ENCODE data around the gene BTNL3. TPM values are rescaled to one million over a fixed set of nuclear protein-coding genes. Genes with fewer than 3 reads are reported as not detected.
"Not testable (repeated sequence)": the region's sequence is repeated elsewhere in the genome, so short reads cannot be mapped to it uniquely, and the experiment has no call there.

Gene BTNL3
- total RNA-seq, 4 donors from 2014 or later, result 0.17 TPM; not detected in 3

DNA sequence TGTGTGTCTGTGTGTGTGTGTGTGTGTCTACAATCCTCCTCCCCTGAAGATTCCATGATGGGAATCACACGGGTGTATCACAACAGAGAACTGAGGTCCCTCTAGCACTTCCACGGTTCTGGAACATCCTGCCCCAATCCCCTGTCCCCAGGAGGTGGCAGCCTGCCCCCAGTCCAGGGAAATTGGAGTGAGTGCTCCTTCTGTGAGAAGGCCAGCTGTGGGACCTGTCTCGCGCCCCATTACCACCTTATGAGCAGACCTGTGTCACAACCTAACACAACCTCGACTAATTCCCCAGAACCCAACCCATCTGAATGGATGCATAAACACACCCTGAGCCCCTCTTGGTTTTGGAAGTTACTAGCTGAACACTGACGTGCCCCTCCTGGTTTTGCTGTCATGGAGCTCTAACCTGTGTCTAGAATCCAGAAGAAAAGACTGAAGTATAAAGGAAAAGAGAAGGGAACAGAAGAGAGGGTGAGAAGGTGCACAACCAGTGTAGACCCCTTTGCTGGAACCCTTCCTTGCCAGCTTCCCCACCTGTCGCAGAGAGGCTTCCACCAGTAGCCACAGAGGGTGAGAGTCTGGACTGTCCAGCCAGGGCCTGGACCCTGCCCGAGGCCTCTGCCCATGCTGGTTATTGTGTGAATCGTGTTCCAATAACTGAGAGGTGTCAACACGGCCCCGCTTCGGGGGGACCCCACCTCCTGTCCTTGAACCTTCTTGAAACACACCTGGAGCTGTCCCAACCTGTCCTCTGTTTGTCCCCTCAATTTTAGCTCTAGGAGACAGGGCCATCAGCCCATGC lies 54.8 kb downstream of the BTNL3 start:
- intact Hi-C loops (cut with DNase I; ENCODE audit: low total_unique reads) (loop anchor here (5.0 kb wide), 1 partner anchor 251 kb away; no protein-coding TSS in a partner anchor), in situ Hi-C loops (cut with MboI; ENCODE audit: low sequenced_read_pairs in 4 of 4) (no loop called here)
- DNase-seq (no peak), ATAC-seq (peak in 1 of 2 donors; percentile 19)
- peak overlapping the region in 3 of 4 donors; percentile 42 to 55 (median 43) for H3K4me3 ChIP-seq
- TF ChIP-seq, protein P1, sequence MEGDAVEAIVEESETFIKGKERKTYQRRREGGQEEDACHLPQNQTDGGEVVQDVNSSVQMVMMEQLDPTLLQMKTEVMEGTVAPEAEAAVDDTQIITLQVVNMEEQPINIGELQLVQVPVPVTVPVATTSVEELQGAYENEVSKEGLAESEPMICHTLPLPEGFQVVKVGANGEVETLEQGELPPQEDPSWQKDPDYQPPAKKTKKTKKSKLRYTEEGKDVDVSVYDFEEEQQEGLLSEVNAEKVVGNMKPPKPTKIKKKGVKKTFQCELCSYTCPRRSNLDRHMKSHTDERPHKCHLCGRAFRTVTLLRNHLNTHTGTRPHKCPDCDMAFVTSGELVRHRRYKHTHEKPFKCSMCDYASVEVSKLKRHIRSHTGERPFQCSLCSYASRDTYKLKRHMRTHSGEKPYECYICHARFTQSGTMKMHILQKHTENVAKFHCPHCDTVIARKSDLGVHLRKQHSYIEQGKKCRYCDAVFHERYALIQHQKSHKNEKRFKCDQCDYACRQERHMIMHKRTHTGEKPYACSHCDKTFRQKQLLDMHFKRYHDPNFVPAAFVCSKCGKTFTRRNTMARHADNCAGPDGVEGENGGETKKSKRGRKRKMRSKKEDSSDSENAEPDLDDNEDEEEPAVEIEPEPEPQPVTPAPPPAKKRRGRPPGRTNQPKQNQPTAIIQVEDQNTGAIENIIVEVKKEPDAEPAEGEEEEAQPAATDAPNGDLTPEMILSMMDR (IDR thresholded peaks at IDR 0.05 in 4 of 5, conservative IDR thresholded peaks at IDR 0.05 in 1 of 5), result no peak
- no peak for TF ChIP-seq POLR2A (IDR thresholded peaks at IDR 0.05)
- H3K27me3 ChIP-seq, result peaks cover 0 to 21% (median 7%) of the 10 kb centered on the region in 3 donors
- no peaks in the 10 kb centered on the region for H3K4me1 ChIP-seq
- H3K9me3 ChIP-seq, result no peaks in the 10 kb centered on the region
- H3K36me3 ChIP-seq, result no peaks in the 10 kb centered on the region
- H3K27ac ChIP-seq, result peak overlapping the region; percentile 49 to 80 (median 73)

DNA sequence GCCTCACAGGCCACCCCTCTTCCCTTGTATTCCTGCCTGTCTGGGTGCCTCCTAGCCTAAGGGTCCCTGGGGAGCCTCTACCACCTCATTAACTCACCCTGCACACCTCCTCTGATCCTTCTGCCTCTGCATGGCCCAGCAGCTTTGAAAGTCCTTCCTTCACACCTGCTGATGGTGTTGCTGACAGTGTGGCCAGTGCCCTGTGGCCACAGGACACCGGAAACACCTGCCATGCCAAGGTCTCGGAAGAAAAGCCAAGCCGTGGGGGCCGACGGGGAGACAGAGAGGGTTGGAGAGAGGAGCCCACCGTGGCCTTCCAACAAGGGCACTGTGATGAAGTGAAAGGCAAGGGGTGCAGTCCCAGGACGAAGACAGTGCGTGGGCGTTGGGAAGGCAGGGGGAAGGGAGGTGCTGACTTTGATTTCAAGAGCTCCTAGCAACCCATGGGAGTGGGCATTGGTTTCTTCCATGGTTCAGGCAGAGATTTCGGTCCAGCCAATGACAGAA lies 55.5 kb downstream of the BTNL3 start:
- no peaks in the 10 kb centered on the region for H3K4me1 ChIP-seq
- peak overlapping the region; percentile 49 to 80 (median 73) for H3K27ac ChIP-seq
- no peak for DNase-seq
- H3K4me3 ChIP-seq, result peak overlapping the region in 3 of 4 donors; percentile 3 to 55 (median 43)
- no peak for ATAC-seq
- intact Hi-C loops (cut with DNase I; ENCODE audit: low total_unique reads), result loop anchor here (5.0 kb wide), 1 partner anchor 252 kb away; no protein-coding TSS in a partner anchor
- H3K36me3 ChIP-seq, result no peaks in the 10 kb centered on the region
- in situ Hi-C loops (cut with MboI; ENCODE audit: low sequenced_read_pairs in 4 of 4), result no loop called here
- H3K9me3 ChIP-seq, result no peaks in the 10 kb centered on the region
- no peak for TF ChIP-seq POLR2A (IDR thresholded peaks at IDR 0.05)
- TF ChIP-seq, protein P1 (IDR thresholded peaks at IDR 0.05 in 4 of 5, conservative IDR thresholded peaks at IDR 0.05 in 1 of 5), result no peak
- peaks cover 0 to 21% (median 10%) of the 10 kb centered on the region in 3 donors for H3K27me3 ChIP-seq

DNA sequence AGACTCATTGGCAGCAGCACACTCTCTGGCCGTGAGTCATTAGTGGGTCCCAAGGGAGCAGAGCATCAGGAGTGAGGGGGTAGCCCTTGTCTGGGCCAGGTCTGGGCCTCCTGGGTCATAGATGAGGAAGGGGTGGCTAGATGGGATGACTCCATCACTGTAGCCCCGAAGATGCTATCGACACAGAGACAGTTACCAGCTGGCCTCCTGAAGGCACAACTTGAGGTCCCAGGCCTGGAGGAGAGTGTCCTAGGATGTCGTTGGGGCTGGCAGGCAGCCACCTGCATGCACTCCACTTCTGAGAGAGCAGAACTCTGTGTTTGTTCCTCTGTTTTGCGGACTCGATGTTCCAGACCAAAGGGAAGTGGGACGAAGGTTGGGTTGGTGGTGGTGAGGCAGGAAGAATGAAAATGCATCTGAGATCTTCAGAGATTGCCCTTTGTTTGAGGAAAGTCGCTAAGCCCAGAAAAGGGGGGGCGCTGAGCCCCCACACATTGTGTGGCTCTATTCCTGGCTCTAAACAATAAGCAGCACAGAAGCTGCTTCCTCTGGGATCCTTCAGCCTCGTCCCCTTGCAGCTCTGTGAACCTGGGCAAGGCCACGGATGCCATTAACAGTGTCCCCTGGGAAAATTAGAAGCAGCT lies 56.1 kb downstream of the BTNL3 start:
- intact Hi-C loops (cut with DNase I; ENCODE audit: low total_unique reads) (loop anchor here (5.0 kb wide), 1 partner anchor 252 kb away; no protein-coding TSS in a partner anchor), in situ Hi-C loops (cut with MboI; ENCODE audit: low sequenced_read_pairs in 4 of 4) (no loop called here)
- no peaks in the 10 kb centered on the region for H3K4me1 ChIP-seq
- ATAC-seq, result peak; percentile 70 to 74
- no peaks in the 10 kb centered on the region for H3K36me3 ChIP-seq
- H3K27me3 ChIP-seq, result peaks cover 0 to 22% (median 16%) of the 10 kb centered on the region in 3 donors
- H3K4me3 ChIP-seq, result peak overlapping the region in 2 of 4 donors; percentile 43 to 55
- peak in 1 of 2 donors; percentile 18 for DNase-seq
- no peaks in the 10 kb centered on the region for H3K9me3 ChIP-seq
- peak overlapping the region; percentile 49 to 80 (median 73) for H3K27ac ChIP-seq
- peak in 1 of 2 donors; percentile 34 for TF ChIP-seq POLR2A (IDR thresholded peaks at IDR 0.05)
- TF ChIP-seq, protein P1 (IDR thresholded peaks at IDR 0.05 in 4 of 5, conservative IDR thresholded peaks at IDR 0.05 in 1 of 5), result no peak

DNA sequence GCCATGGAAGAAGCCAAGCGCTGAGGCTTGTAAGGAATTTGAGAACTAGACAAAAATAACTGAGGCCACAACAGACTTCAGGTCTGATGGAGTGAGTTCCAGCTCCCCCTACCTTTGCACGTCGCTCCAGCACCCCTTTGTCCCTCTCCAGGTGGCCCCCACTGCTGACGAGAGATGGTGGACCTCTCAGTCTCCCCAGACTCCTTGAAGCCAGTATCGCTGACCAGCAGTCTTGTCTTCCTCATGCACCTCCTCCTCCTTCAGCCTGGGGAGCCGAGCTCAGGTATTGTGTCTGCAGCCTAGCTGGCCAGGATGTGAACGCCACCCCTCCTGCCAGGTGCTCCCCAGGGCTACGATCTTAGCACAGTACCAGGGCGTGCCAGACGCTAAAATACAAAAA lies 56.7 kb downstream of the BTNL3 start:
- H3K36me3 ChIP-seq, result no peaks in the 10 kb centered on the region
- intact Hi-C loops (cut with DNase I; ENCODE audit: low total_unique reads), result no loop called here
- ATAC-seq (no peak), DNase-seq (no peak)
- H3K4me1 ChIP-seq, result no peaks in the 10 kb centered on the region
- peak overlapping the region in 3 of 4 donors; percentile 64 to 77 (median 71) for H3K27ac ChIP-seq
- H3K9me3 ChIP-seq, result no peaks in the 10 kb centered on the region
- peak overlapping the region in 2 of 4 donors; percentile 2 to 24 for H3K4me3 ChIP-seq
- TF ChIP-seq, protein P1 (IDR thresholded peaks at IDR 0.05 in 4 of 5, conservative IDR thresholded peaks at IDR 0.05 in 1 of 5), result peak in 1 of 5 experiments; percentile 12
- no peak for TF ChIP-seq POLR2A (IDR thresholded peaks at IDR 0.05)
- H3K27me3 ChIP-seq, result peaks cover 3 to 28% (median 18%) of the 10 kb centered on the region in 3 donors
- in situ Hi-C loops (cut with MboI; ENCODE audit: low sequenced_read_pairs in 4 of 4), result no loop called here

DNA sequence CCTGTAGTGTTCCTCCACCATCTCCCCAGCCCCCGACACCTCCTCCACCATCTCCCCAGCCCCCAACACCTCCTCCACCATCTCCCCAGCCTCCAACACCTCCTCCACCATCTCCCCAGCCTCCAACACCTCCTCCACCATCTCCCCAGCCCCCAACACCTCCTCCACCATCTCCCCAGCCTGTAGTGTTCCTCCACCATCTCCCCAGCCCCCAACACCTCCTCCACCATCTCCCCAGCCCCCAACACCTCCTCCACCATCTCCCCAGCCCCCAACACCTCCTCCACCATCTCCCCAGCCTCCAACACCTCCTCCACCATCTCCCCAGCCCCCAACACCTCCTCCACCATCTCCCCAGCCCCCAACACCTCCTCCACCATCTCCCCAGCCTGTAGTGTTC lies 57.2 kb downstream of the BTNL3 start:
- peak overlapping the region in 2 of 4 donors; percentile 2 to 24 for H3K4me3 ChIP-seq
- DNase-seq; ATAC-seq; intact Hi-C loops (cut with DNase I; ENCODE audit: low total_unique reads); H3K4me1 ChIP-seq; H3K9me3 ChIP-seq; in situ Hi-C loops (cut with MboI; ENCODE audit: low sequenced_read_pairs in 4 of 4); H3K36me3 ChIP-seq: not testable (repeated sequence)
- peaks cover 8 to 33% (median 18%) of the 10 kb centered on the region in 3 donors for H3K27me3 ChIP-seq
- H3K27ac ChIP-seq, result peak overlapping the region in 3 of 4 donors; percentile 64 to 77 (median 71)

Measured in gastrocnemius medialis (tissue), 4 donors.